GM18519 (cell line): Measurements from ENCODE around the gene SNHG17.
"Not testable (repeated sequence)": the region's sequence is repeated elsewhere in the genome, so short reads cannot be mapped to it uniquely, and the experiment has no call there.

ENCODE experiments used
- ATAC-seq: cut with Tn5 transposase; IDR thresholded peaks from one replicate; pipeline ENCODE4 v1.9.1; 2021; ENCODE audit warnings: mild to moderate bottlenecking, moderate library complexity; ENCODE audit not compliant: unreplicated experiment, low FRiP score

SNHG17 gene

GRCh38 chr20:38421915-38422314, 13.2 kb downstream of the SNHG17 start:
- ATAC-seq = no peak

- ATAC-seq = no peak
Measured at GRCh38 chr20:38420388-38421085, 14.6 kb downstream of the SNHG17 start.

GRCh38 chr20:38418509-38419204, 16.5 kb downstream of the SNHG17 start:
- ATAC-seq = no peak

- ATAC-seq = no peak
Measured at GRCh38 chr20:38414769-38415450, 20.2 kb downstream of the SNHG17 start.

- ATAC-seq = no peak
Measured at GRCh38 chr20:38412877-38413577, 22.1 kb downstream of the SNHG17 start.

GRCh38 chr20:38407822-38408221, 27.3 kb downstream of the SNHG17 start:
- not testable (repeated sequence) for ATAC-seq

GRCh38 chr20:38407321-38407720, 27.8 kb downstream of the SNHG17 start:
- no peak for ATAC-seq

GRCh38 chr20:38406476-38406875, 28.7 kb downstream of the SNHG17 start:
- no peak for ATAC-seq

- no peak for ATAC-seq
Measured at GRCh38 chr20:38405132-38405531, 30.0 kb downstream of the SNHG17 start.

GRCh38 chr20:38404016-38404415, 31.1 kb downstream of the SNHG17 start:
- no peak for ATAC-seq

- ATAC-seq = no peak
Measured at GRCh38 chr20:38402816-38403215, 32.3 kb downstream of the SNHG17 start.

- no peak for ATAC-seq
Measured at GRCh38 chr20:38402089-38402488, 33.0 kb downstream of the SNHG17 start.

GRCh38 chr20:38395751-38396395, 39.3 kb downstream of the SNHG17 start:
- ATAC-seq = not testable (repeated sequence)

- ATAC-seq = no peak
Measured at GRCh38 chr20:38395165-38395564, 40.0 kb downstream of the SNHG17 start.

GRCh38 chr20:38393259-38393658, 41.9 kb downstream of the SNHG17 start:
- no peak for ATAC-seq

GRCh38 chr20:38392356-38392755, 42.8 kb downstream of the SNHG17 start:
- ATAC-seq = no peak

- no peak for ATAC-seq
Measured at GRCh38 chr20:38387953-38388352, 47.2 kb downstream of the SNHG17 start.

- ATAC-seq = no peak
Measured at GRCh38 chr20:38386851-38387250, 48.3 kb downstream of the SNHG17 start.

GRCh38 chr20:38386004-38386403, 49.1 kb downstream of the SNHG17 start:
- ATAC-seq = no peak

GRCh38 chr20:38383147-38383546, 52.0 kb downstream of the SNHG17 start:
- ATAC-seq = no peak
